LNCaP clone FGC (cell line): Measurements from ENCODE around the gene SLC8A1.

Experiments
- DNase-seq: peaks from one replicate; pipeline ENCODE4 v3.0.0-alpha.2; 2011; ENCODE audit warnings: low read depth
- H3K4me3 ChIP-seq: 2 replicates; pipeline ENCODE4 v1.5.1; 2011; ENCODE audit warnings: mild to moderate bottlenecking, low read depth, low read length, control low read depth
- TF ChIP-seq, protein P1 (sequence below): IDR thresholded peaks from 2 replicates; pipeline ENCODE4 v1.5.1; 2012; ENCODE audit warnings: mild to moderate bottlenecking; ENCODE audit not compliant: control insufficient read depth, insufficient read depth; ENCODE audit errors: extremely low read depth

The SLC8A1 gene

DNA sequence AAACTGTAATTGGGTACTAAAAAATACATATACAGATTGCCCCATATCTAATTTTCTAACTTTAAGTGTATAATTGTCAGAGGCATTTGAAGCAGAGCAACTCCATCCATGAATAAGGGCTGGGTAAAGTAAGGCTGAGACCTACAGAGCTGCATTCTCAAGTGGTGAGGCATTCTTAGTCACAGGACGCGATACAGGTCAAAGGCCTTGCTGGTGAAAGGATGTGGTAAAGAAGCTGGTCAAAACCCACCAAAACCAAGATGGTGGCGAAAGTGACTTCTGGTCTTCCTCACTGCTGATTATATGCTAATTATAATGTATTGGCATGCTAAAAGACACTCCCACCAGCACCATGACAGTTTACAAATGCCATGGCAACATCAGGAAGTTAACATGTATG lies 50.0 kb downstream of the SLC8A1 start:
- no peak for DNase-seq
- H3K4me3 ChIP-seq, result no peak overlapping the region
- TF ChIP-seq, protein P1, sequence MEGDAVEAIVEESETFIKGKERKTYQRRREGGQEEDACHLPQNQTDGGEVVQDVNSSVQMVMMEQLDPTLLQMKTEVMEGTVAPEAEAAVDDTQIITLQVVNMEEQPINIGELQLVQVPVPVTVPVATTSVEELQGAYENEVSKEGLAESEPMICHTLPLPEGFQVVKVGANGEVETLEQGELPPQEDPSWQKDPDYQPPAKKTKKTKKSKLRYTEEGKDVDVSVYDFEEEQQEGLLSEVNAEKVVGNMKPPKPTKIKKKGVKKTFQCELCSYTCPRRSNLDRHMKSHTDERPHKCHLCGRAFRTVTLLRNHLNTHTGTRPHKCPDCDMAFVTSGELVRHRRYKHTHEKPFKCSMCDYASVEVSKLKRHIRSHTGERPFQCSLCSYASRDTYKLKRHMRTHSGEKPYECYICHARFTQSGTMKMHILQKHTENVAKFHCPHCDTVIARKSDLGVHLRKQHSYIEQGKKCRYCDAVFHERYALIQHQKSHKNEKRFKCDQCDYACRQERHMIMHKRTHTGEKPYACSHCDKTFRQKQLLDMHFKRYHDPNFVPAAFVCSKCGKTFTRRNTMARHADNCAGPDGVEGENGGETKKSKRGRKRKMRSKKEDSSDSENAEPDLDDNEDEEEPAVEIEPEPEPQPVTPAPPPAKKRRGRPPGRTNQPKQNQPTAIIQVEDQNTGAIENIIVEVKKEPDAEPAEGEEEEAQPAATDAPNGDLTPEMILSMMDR, result no peak

- H3K4me3 ChIP-seq, result no peak overlapping the region
- TF ChIP-seq, protein P1, result no peak
- DNase-seq, result no peak
These were observed 51.4 kb downstream of the SLC8A1 start for GRCh38 chr2:40400336-40400953.

DNA sequence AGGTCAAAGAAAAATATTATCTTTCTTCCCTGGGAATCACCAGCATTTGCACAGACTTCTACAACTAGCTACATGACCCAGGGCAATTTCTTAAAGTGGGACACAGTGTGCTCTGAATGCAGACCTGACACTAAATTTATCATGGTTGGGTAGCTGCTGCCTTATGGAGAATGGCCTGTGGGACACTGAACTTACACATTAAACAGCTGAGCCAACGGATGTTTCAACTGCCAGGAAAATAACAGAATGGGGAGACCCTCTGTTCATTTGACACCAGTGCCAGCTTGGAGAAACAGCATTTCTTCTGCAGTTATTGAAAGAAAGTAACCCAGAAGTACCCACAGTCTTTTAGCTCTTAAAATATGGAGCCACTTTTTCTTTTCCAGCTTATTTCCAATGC lies 54.1 kb downstream of the SLC8A1 start:
- TF ChIP-seq, protein P1, result no peak

DNA sequence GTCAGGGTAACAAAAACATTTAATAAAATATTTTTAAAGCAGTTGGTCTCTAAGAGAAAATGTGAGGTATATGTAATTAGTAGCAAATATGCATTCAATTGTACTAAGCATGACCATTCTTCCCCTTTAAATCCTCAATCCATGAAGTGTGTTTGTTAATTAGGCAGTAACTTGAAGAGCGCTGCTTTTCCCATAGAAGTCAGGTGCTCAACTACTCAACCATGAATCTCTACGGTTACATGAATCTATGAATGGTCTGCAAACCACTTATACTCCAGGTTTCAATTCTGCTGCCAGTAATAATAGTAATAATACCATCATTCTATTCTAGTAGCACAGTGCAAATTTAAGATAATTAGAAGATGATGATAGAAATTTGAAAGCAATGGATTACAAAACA lies 55.8 kb downstream of the SLC8A1 start:
- no peak overlapping the region for H3K4me3 ChIP-seq
- no peak for DNase-seq
- TF ChIP-seq, protein P1, result no peak

More for the DNA sequence above, 54.1 kb downstream of the SLC8A1 start:
- DNase-seq, result no peak
- no peak overlapping the region for H3K4me3 ChIP-seq

GRCh38 chr2:40395169-40396073 lies 56.5 kb downstream of the SLC8A1 start:
- TF ChIP-seq, protein P1, result no peak
- DNase-seq, result no peak
- H3K4me3 ChIP-seq, result no peak overlapping the region

GRCh38 chr2:40394597-40394996 lies 57.3 kb downstream of the SLC8A1 start:
- TF ChIP-seq, protein P1, result no peak
- DNase-seq, result no peak
- H3K4me3 ChIP-seq, result no peak overlapping the region
